NK-92 (cell line): ENCODE measurements around the gene ATP6V1G3.
"Not testable (repeated sequence)": the region's sequence is repeated elsewhere in the genome, so short reads cannot be mapped to it uniquely, and the experiment has no call there.

Experiments used
- DNase-seq: peaks from one replicate; lab custom pipeline; 2025; ENCODE audit not compliant: unreplicated experiment; lab: John Stamatoyannopoulos, UW

The ATP6V1G3 gene, protein sequence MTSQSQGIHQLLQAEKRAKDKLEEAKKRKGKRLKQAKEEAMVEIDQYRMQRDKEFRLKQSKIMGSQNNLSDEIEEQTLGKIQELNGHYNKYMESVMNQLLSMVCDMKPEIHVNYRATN

DNA sequence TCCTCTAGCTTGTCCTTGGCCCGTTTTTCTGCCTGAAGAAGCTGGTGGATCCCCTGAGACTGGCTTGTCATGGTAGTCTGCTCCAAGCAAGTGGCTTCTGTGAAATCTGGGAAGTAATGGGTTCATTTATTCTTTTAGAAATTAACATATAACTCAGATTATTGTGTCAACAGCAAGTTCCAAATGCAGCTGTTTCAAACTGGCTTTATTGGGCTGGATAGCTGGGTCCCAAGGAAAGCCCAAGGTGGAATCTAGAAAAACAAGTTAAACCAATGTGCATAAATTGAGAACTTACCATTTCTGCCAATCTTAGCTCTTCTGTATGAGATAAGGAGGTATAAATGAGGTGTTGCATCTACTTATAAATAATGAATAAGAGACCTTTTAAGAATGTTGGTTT lies at the start of gene ATP6V1G3:
Gene ATP6V1G3, minus strand, starts transcription at position 101 of the 400 bp plus-strand sequence. Its CDS starts 30 bp downstream, at position 71.
- DNase-seq, result no peak

DNA sequence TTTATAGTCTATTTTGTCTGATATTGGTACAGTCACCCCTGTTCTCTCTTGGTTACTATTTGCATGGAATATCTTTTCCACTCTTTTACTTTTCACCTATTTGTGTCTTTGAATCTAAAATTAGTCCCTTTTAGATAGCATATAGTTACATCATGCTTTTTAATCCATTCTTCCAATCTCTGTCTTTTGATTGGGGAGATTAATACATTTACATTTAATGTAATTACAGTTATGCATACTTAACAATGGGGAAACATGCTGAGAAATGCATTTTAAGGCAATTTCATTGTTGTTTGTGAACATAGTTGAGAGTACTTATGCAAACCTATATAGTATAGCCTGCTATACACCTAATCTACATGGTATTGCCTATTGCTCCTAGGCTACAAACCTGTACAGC lies 48.4 kb upstream of the ATP6V1G3 start:
- no peak for DNase-seq

DNA sequence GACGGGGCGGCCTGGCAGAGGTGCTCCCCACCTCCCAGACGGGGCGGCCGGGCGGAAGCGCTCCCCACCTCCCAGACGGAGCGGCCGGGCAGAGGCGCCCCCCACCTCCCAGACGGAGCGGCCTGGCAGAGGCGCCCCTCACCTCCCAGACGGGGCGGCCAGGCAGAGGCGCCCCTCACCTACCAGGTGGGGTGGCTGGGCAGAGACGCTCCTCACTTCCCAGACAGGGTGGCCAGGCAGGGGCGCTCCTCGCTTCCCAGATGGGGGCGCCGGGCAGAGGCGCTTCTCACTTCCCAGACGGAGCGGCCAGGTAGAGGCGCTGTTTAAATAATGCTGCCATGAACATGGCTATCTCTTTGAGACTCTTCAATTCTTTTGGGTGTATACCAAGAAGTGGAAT lies 43.7 kb upstream of the ATP6V1G3 start:
- DNase-seq, result no peak

DNA sequence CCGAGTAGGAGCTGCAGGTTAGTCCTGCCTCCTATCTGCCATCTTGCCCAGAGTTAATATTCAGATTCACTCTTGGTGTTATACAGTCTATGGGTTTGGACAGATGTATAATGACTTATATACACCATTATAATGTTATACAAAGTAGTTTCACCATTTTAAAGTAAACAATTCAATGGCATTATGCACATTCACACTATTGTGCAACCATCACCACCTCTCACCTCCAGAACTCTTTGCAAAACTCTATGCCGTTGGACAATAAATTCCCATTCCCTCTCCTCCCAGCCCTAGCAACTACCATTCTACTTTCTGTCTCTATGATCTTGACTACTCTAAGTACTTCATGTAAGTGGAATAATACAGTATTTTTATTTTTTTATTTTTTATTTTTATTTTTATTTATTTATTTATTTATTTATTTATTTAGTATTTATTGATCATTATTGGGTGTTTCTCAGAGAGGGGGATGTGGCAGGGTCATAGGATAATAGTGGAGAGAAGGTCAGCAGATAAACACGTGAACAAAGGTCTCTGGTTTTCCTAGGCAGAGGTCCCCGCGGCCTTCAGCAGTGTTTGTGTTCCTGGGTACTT lies 42.8 kb upstream of the ATP6V1G3 start:
- DNase-seq, result not testable (repeated sequence)

DNA sequence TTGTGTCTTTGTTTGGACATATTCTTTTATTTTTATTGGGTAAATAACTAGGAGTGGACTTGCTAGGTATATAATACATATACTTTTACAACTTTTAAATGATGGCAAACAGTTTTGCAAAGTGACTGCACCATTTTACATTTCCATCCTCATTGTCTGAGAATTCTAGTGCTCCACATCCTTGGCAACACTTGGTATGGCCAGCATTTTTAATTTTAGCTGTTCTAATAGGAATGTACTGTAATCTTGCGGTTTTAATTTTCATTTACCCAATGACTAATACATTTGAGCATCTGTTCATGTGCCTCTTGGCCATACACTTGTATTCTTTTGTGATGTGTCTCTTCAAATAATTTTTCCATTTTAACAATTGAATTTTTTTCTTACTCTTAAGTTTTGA lies 37.0 kb upstream of the ATP6V1G3 start:
- DNase-seq, result no peak

DNA sequence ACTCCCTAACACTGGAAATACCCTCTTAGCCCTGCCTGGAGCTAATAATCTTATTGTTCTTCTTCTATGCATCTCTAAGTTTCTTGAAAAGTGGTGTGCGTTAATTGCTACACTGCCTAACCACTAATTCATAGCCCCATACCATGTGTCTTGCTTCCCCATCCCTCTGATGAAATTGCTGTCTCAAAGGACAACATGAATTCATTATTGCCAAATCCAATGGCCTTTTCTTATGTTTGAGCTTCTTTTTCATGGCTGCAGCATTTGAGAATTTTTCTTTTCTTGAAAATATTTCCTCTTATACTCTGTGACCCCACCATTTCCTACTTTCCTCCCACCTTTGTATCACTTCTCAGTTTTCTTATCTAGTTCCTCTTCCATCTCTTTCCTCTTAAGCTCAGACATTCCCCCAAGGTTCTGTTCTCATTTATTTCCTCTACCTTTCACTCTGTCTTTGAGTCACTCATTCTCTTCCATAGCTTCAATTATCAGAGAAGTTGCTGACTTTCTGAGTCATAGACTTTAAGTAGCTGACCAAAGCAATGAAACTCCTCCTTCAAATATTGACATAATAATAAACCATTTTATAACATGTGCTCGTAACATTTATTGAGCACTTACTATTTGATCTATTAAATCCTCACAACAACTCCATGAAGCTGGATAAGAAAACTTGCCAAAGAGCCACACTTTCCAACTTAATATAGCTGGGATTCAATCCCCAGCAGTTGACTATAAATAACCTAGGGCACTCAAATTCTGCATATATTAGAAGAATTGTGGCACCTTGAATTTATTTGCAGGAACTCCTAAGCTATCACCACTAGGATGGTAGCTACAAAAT lies 35.5 kb upstream of the ATP6V1G3 start:
- DNase-seq, result no peak

DNA sequence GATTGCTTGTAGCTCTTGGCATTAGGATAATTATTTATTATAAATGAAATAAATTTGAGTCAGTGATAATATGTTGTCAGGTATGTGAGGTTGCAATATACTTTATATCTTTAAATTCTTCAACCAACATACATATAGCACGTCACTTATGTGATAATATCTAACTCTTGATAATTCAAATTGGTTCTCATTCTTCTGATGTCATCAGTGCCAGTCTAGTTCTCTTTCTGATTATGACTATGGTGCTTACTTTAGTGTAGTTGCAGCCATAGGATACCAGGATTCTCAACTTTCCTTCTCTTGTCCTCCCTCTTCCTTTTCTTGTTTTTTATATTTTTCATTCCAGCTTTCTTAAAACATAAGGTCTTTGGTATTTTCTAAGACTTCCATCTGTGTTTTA lies 34.8 kb upstream of the ATP6V1G3 start:
- DNase-seq, result no peak

DNA sequence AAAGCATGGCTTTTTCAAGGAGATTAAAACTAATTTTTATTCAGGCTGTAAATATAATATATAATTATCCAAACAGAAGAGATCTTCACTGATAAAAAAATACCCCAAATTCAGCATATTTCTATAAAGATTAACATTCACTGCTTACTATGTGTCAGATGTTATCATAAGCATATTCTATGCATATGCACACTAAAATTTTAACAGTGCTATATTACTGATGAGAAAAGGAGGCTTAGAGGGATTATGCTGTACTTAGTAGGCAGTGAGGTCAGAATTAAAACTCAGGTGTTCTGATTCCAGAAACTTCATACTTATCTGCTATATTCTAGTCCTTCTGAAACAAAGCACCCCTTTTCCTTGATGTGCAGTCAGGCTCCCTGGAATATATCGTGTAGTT lies 33.8 kb upstream of the ATP6V1G3 start:
- DNase-seq, result no peak

DNA sequence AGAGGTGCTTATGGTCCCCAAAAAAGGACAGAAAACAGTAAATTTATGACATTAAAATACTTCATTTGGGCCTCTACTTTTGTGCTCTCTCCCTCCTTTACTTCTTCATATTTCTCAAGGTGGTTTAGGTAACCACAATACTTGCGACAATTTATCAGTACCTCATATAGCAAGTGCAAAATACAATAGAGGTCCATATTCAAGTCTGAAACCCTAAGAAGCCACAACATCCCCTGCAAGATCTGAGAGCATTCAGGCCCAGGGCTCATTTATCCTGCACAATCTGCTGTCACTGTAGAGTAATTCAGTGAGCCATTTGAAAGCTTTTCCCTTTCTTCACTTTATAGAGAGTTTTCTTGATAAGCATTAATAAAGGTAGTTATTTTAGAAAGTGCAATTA lies 24.2 kb upstream of the ATP6V1G3 start:
- no peak for DNase-seq

DNA sequence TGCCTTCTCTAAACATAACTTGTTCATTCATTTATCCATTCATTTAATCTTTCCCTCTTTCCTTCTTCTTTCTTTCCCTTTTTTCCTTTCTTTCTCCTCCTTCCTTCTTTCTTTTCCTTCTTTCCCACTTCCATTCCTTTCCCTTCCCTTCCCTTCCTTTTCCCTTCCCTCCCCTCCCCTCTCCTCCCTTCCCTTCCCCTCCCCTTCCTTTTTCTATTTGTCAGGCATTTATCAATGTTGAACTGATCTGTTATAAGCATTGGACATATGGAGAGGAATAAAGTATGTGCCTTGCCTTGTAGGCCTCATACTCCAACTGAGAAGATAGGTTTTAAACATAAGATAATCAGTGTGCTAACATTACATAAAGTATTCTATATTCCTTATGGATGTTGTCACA lies 23.7 kb upstream of the ATP6V1G3 start:
- no peak for DNase-seq

DNA sequence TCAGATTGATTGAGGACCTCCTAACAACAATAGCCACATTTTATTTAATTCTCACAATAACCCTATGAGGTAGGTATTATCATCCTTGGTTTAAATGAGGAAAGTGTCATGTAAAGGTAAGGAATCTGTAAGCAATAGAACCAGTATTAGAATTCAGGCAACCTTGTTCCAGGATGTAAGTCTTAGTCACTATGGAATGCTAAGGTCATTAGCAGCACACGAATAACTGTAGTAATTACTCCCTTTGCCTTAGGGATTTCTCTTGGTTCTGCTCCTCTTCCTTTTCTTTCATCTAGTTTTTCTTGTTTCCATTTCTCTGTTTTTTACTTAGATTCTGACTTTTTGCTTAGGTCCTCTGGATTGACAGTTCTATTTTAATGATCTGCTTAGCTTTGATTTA lies 23.1 kb upstream of the ATP6V1G3 start:
- no peak for DNase-seq

DNA sequence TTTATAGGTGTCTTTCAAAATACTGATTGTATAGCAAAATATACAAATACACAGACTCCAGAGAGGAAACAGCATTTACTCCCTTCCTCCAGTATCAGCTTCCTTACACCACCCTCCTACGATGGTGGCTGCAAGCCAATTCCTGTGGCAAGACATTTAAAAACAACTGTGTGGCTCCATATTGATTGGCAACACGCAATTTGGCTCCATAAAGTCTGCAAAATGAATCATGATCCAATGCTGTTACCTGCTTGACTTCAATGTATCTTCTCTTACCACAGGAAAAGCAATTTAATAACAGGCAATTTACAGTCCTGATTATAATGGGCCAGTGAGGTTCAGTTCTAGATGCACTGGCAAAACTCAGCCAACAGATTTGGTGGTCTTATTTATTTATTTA lies 19.7 kb upstream of the ATP6V1G3 start:
- no peak for DNase-seq

DNA sequence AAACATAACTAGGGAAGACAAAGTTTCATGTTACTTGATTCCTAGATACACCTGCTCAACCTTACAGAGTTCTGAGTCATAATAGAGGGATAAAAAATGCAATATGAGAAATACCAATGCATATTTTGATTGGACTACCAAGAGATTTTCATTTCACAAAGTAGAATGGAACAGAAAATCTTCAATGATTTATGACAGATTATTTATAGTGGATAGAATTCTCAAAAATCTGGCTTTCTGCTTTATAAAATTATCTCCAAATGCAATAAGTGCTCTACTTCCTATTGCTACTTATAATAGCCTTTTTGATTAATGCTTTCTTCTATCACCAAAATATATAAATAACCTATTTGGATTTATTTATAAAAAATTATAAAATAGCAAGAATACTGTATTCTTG lies 18.9 kb upstream of the ATP6V1G3 start:
- no peak for DNase-seq

DNA sequence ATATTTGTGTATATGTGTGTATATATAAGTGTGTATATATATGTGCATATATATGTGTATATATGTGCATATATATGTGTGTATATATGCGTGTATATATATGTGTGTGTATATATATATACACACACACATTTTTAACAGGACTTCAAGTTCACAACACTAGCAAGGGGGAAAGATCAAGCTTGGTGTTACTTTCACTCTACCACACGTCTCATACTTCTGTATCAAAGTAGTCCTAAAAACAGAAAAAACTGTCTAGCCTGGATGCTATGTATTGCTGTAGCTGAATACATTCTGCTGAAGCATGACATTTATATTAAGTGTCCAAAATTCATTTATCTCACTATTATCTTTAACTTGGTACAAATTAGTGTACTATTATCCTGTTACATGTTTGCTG lies 17.9 kb upstream of the ATP6V1G3 start:
- DNase-seq, result no peak

DNA sequence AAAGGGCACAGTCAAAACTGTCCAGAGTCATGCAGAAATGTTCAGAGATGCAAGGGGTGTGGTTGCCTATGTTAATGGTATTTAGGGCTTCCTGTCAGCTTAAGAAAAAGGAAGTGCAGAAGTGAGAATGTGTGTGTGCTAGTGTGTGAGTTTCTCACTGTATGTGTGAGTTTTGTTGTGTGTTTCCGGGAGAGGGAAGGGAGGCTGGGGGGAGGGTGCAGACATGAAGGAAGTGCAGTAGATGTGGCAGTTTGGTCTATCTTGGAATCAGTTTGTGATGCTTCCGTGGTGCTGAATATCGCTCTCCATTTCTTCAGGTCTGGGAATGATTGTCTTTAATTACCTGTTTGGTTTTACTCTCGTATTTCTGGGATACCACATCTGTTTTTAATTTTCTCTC lies 16.5 kb upstream of the ATP6V1G3 start:
- DNase-seq, result no peak

DNA sequence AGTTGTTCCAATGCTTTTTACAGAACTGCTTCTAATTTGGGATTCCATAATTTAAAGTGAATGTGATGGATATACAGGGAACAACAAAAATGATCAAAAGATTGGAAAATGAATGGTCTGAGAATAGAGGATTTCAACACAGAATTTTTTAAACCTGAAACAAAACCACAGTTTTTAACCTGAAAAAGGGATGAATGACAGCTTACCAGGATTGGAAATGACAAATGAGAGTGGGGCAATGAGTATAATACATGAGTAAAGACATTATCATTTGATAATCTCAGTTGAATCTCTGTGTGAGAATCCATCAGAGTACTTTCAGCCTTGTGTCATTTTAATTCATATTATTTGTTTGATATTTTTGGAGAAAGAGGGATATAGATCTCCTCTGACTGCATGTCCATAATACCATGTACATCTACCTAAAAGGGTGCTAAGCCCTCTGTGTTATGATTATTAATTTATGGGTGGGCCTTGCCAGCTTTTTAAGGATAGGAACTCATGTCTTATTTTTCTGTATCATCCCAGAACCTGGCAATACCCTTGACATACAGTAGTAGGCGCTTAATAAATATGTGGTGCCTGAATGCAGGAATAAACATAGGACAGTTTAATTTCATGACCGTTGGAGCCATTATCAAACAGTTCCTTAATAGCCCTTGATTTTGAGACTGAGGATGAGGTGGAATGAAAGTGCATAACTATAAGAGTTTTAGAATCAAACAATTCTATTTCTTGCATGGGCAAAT lies 12.4 kb upstream of the ATP6V1G3 start:
- DNase-seq, result no peak

DNA sequence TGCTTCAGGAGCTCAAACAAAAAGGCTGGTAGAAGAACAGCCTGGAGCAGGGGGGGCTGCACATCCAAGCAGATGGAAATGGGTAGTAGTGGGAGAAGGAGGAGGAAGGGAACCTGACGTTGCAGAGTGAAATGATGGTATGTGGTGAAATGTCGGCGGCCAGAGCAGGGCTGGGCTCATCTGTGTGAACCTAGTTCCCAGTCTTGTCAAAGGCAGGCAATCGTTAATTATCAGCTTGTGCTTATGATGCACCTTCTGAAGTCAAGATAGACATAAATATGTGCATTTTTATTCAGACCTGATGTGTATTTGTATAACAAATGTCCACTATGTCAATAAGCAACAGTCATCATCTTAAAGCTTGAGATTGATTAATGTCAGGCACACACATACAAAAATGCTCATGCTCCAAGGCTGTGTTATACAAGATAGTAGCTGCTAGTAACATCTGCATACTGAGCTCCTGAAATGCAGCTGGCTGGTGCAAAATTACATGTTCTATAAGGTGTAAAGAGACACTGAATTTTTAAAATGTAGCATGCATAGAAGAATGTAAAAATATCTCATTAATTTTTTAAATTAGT lies 10.6 kb upstream of the ATP6V1G3 start:
- no peak for DNase-seq

DNA sequence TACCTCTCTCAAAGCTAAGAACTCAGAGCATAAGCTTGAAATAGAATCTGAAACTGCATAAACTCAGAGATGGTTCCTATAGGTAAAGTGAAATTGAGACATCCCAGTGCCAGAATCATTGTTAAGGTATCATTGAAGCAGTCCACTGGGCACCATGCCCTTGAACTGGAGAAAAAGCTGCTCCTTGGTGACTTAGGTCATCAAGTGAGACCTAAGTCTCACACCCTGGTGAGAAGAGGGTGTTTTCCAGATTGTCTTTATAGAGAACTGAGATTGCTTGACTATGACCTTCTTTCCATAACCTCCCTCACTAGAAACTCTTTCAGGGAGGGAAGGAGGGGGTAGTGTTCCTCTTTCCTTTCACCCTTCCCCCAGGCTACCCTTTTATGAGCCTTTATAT lies 9.4 kb upstream of the ATP6V1G3 start:
- DNase-seq, result no peak

DNA sequence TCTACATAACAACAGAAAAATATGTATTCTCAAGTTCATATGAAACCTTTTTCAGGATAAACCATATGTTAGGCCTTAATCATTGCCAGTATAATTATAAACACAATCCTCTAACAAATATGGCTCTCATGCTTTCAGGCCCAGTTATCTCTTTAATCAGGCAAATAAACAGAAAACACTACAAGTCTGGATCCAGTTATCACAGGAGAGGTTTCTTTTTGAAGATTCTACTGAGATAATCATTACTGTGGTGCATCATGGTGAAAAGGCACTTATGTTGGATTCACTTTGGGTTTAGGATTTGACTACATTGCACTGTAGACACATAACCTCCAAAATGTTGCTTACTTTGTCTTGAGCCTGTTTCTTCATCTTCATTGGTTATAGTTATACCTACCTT lies 8.4 kb upstream of the ATP6V1G3 start:
- DNase-seq, result no peak

DNA sequence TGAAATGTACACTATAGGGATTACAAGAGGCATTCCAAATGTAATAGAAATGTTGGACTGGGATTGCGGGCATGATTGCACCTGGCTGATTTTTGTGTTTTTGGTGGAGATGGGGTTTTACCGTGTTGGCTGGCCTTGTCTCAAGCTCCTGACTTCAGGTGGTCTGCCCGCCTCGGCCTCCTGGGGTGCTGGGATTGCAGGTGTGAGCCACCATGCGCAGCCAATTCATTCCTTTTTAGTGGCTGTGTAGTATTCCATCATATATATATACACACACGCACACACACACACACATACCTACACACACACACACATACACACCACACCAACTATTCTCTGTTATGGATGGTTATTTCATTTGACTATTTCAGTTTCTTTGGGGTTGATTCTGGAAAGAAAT lies 4.7 kb upstream of the ATP6V1G3 start:
- no peak for DNase-seq

DNA sequence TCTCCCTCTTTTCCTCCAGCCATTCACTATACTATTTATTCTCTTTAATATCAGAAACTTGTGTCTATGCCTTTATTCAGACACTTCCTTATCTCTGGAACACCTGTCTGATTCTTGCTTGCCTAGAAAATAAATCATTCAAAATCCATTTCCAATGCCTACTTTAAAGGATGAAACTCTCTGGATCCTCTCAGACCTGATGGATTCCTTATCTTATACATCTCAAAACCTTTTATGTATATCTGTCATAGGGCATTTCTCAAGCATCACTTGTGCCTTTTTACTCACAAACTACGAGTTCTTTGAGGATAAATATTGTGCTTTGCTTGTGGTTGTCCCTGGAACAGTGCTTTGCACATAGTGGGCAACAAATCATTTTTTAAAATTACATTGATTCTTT lies 3.8 kb upstream of the ATP6V1G3 start:
- no peak for DNase-seq
